Mucosa of rectum (tissue), 2 donors: ENCODE data around the gene COL27A1.

Experiments used
- H3K27ac ChIP-seq, 2 donors: one replicate each; pipeline ENCODE4 v1.7.0; 2013; ENCODE audit warnings: inconsistent platforms in 2 of 2, low read depth in 2 of 2, low read length in 2 of 2
- H3K27me3 ChIP-seq, 2 donors: one replicate each; pipeline ENCODE4 v1.7.0; 2013; ENCODE audit warnings: low read length in 2 of 2; ENCODE audit not compliant: control insufficient read depth in 2 of 2, insufficient read depth in 2 of 2
- H3K36me3 ChIP-seq, 2 donors: one replicate each; pipeline ENCODE4 v1.7.0; 2013; ENCODE audit warnings: low read length in 2 of 2; ENCODE audit not compliant: control insufficient read depth in 2 of 2, insufficient read depth in 2 of 2
- H3K4me1 ChIP-seq, 2 donors: one replicate each; pipeline ENCODE4 v1.7.0; 2013; ENCODE audit warnings: low read length in 2 of 2, mild to moderate bottlenecking in 1 of 2; ENCODE audit not compliant: control insufficient read depth in 2 of 2, insufficient read depth in 2 of 2
- H3K4me3 ChIP-seq, 2 donors: one replicate each; pipeline ENCODE4 v1.7.0; 2013; ENCODE audit warnings: low read length in 2 of 2
- H3K9ac ChIP-seq, 2 donors: one replicate each; pipeline ENCODE4 v1.7.0; 2013; ENCODE audit warnings: low read length in 2 of 2, low read depth in 1 of 2, mild to moderate bottlenecking in 1 of 2
- H3K9me3 ChIP-seq, 2 donors: one replicate each; pipeline ENCODE4 v1.7.0; 2013; ENCODE audit warnings: low read length in 2 of 2; ENCODE audit not compliant: control insufficient read depth in 2 of 2
- donor health status: healthy.
- donor health status: Normal muscosa, but diverticular disease.

Gene COL27A1

GRCh38 chr9:114288193-114289091, 133.1 kb downstream of the COL27A1 start:
- Histone ChIP-seq H3K4me1 (no peaks in the 10 kb centered on the region), H3K27me3 (no peaks in the 10 kb centered on the region), H3K27ac (no peak overlapping the region), H3K4me3 (no peak overlapping the region), H3K9ac (no peak overlapping the region), H3K36me3 (peaks cover 0 to 3% of the 10 kb centered on the region in 2 donors), H3K9me3 (no peaks in the 10 kb centered on the region)

- H3K9me3 ChIP-seq: no peaks in the 10 kb centered on the region
- peaks cover 0 to 3% of the 10 kb centered on the region in 2 donors for H3K36me3 ChIP-seq
- H3K4me1 ChIP-seq: no peaks in the 10 kb centered on the region
- no peak overlapping the region for H3K9ac ChIP-seq
- H3K27me3 ChIP-seq: no peaks in the 10 kb centered on the region
- H3K4me3 ChIP-seq: no peak overlapping the region
- H3K27ac ChIP-seq: no peak overlapping the region
Measured at GRCh38 chr9:114289106-114289505, 133.8 kb downstream of the COL27A1 start.

GRCh38 chr9:114289571-114290481, 134.5 kb downstream of the COL27A1 start:
- Histone ChIP-seq H3K27me3 (no peaks in the 10 kb centered on the region), H3K36me3 (peaks cover 0 to 3% of the 10 kb centered on the region in 2 donors)

GRCh38 chr9:114290561-114290986, 135.2 kb downstream of the COL27A1 start:
- peaks cover 0 to 5% of the 10 kb centered on the region in 2 donors for H3K9me3 ChIP-seq
- H3K27ac ChIP-seq: no peak overlapping the region
- H3K9ac ChIP-seq: no peak overlapping the region
- H3K4me1 ChIP-seq: no peaks in the 10 kb centered on the region
- no peaks in the 10 kb centered on the region for H3K27me3 ChIP-seq
- peaks cover 0 to 3% of the 10 kb centered on the region in 2 donors for H3K36me3 ChIP-seq
- H3K4me3 ChIP-seq: no peak overlapping the region

More at GRCh38 chr9:114289571-114290481, 134.5 kb downstream of the COL27A1 start:
- Histone ChIP-seq H3K9ac (no peak overlapping the region), H3K9me3 (peaks cover 0 to 1% of the 10 kb centered on the region in 2 donors), H3K4me1 (no peaks in the 10 kb centered on the region), H3K27ac (no peak overlapping the region), H3K4me3 (no peak overlapping the region)

- Histone ChIP-seq H3K9me3 (peaks cover 0 to 5% of the 10 kb centered on the region in 2 donors), H3K9ac (no peak overlapping the region), H3K27me3 (no peaks in the 10 kb centered on the region), H3K27ac (no peak overlapping the region), H3K4me1 (no peaks in the 10 kb centered on the region), H3K4me3 (no peak overlapping the region), H3K36me3 (peaks cover 0 to 3% of the 10 kb centered on the region in 2 donors)
Measured at GRCh38 chr9:114291064-114291474, 135.7 kb downstream of the COL27A1 start.

GRCh38 chr9:114291886-114292590, 136.7 kb downstream of the COL27A1 start:
- Histone ChIP-seq H3K36me3 (peaks cover 0 to 3% of the 10 kb centered on the region in 2 donors), H3K4me3 (no peak overlapping the region), H3K9me3 (peaks cover 0 to 5% of the 10 kb centered on the region in 2 donors), H3K27ac (no peak overlapping the region), H3K27me3 (no peaks in the 10 kb centered on the region), H3K4me1 (no peaks in the 10 kb centered on the region), H3K9ac (no peak overlapping the region)

GRCh38 chr9:114294664-114295063, 139.3 kb downstream of the COL27A1 start:
- no peaks in the 10 kb centered on the region for H3K4me1 ChIP-seq

GRCh38 chr9:114296338-114296737, 141.0 kb downstream of the COL27A1 start:
- Histone ChIP-seq H3K27ac (no peak overlapping the region), H3K4me3 (no peak overlapping the region), H3K9ac (no peak overlapping the region), H3K9me3 (peaks cover 0 to 5% of the 10 kb centered on the region in 2 donors), H3K36me3 (peaks cover 0 to 3% of the 10 kb centered on the region in 2 donors), H3K4me1 (no peaks in the 10 kb centered on the region), H3K27me3 (no peaks in the 10 kb centered on the region)

More at GRCh38 chr9:114294664-114295063, 139.3 kb downstream of the COL27A1 start:
- Histone ChIP-seq H3K9ac (no peak overlapping the region), H3K36me3 (peaks cover 0 to 3% of the 10 kb centered on the region in 2 donors), H3K27me3 (no peaks in the 10 kb centered on the region), H3K9me3 (peaks cover 0 to 5% of the 10 kb centered on the region in 2 donors), H3K4me3 (no peak overlapping the region), H3K27ac (no peak overlapping the region)

GRCh38 chr9:114299286-114300152, 144.2 kb downstream of the COL27A1 start:
- Histone ChIP-seq H3K36me3 (no peaks in the 10 kb centered on the region), H3K4me3 (no peak overlapping the region), H3K9me3 (peaks cover 0 to 5% of the 10 kb centered on the region in 2 donors), H3K27me3 (no peaks in the 10 kb centered on the region), H3K9ac (no peak overlapping the region), H3K4me1 (no peaks in the 10 kb centered on the region), H3K27ac (no peak overlapping the region)
